PC-9 (cell line): ENCODE measurements around the gene CPNE1.

ENCODE experiments used
- EZH2 ChIP-seq: fragments of 200-600 bp; sonication (generic); IDR thresholded peaks from 2 replicates; pipeline ENCODE4 v1.8.0; 2017; ENCODE audit warnings: antibody characterized with exemption, low read depth
- TF ChIP-seq, protein P1 (sequence below): fragments of 200-600 bp; sonication (generic); conservative IDR thresholded peaks from 2 replicates; pipeline ENCODE4 v1.6.1; 2017; ENCODE audit warnings: mixed run types, antibody characterized with exemption, mild to moderate bottlenecking, moderate library complexity

DNA sequence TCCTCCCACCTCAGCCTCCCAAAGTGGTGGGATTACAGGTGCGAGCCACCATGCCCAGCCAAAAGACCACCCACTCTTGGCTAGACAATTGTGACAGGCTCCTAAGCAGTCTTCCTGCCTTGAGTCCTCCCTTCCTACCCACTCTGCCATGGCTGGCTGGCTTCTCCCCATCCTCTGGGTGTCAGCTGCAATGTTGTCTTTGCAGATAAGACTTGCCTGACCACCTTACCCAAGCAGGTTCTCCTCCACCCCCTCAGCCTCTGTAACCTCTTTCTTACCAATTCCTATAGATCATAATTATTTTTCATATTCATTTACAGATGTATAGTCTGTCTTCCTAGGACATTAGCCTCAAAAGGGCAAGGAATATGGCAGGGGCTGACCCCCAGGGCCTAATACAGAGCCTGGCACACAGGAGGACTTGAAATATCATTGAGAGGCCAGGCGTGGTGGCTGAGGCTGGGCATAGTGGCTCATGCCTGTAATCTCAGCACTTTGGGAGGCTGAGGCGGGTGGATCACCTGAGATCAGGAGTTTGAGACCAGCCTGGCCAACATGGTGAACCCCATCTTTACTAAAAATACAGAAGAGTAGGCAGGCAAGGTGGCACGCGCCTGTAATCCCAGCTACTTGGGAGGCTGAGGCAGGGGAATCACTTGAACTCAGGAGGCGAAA lies 77.8 kb downstream of the CPNE1 start:
- TF ChIP-seq, protein P1, sequence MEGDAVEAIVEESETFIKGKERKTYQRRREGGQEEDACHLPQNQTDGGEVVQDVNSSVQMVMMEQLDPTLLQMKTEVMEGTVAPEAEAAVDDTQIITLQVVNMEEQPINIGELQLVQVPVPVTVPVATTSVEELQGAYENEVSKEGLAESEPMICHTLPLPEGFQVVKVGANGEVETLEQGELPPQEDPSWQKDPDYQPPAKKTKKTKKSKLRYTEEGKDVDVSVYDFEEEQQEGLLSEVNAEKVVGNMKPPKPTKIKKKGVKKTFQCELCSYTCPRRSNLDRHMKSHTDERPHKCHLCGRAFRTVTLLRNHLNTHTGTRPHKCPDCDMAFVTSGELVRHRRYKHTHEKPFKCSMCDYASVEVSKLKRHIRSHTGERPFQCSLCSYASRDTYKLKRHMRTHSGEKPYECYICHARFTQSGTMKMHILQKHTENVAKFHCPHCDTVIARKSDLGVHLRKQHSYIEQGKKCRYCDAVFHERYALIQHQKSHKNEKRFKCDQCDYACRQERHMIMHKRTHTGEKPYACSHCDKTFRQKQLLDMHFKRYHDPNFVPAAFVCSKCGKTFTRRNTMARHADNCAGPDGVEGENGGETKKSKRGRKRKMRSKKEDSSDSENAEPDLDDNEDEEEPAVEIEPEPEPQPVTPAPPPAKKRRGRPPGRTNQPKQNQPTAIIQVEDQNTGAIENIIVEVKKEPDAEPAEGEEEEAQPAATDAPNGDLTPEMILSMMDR = no peak
- TF ChIP-seq EZH2 = no peak
